ENCODE results near the gene KPNA6. TPM values are rescaled to one million over a fixed set of nuclear protein-coding genes. Genes with fewer than 3 reads are reported as not detected.

The KPNA6 gene
- total and polyA plus RNA-seq, 9 of the 15 experiments (the other 6 are each of a cell fraction or from before 2014, with no cell fraction given) = 20.1 to 54.6 (median 32.2) TPM

DNA sequence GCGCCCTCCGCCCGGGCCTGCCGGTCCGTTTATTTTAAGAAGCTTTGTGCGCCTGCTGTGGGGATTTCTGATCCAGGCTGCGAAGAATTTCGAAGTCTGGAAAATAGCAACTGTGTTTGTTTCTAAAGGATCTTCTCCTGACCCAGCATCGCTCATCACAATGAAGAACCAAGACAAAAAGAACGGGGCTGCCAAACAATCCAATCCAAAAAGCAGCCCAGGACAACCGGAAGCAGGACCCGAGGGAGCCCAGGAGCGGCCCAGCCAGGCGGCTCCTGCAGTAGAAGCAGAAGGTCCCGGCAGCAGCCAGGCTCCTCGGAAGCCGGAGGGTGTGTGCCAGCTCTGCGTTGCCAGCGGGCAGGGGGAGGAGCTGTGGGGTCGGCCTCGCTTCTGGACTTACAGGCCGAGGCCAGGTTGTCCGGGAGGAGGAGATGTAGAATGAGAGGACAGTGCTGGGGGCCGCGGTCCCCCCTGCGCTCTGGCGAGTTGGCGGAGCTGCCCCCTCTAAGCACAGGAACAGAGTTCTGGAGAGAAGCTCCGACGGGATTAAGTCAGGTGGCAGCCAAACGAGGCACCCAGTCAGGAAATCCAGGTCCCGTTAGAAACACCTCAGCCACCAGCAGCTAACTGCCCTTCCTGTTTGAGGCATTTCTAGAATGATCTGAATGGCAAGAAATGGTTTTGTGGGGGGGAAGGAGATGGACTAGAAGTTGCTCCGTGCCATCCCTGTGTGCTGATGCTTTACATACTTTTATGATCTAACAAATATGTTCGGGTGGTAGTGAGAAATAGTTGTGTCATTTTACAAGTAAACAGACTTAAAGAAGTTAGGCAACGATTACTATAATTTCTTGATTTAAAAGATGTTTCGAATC, 72.6 kb downstream of the KPNA6 start (continued):
- TF ChIP-seq, protein P1, sequence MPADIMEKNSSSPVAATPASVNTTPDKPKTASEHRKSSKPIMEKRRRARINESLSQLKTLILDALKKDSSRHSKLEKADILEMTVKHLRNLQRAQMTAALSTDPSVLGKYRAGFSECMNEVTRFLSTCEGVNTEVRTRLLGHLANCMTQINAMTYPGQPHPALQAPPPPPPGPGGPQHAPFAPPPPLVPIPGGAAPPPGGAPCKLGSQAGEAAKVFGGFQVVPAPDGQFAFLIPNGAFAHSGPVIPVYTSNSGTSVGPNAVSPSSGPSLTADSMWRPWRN (IDR thresholded peaks at IDR 0.05; ENCODE audit: low read depth) = no peak
- TF ChIP-seq L3MBTL2 (IDR thresholded peaks at IDR 0.05) (no peak), SRSF3 (IDR thresholded peaks at IDR 0.05; ENCODE audit: insufficient read depth, low read length) (no peak), ARHGAP35 (IDR thresholded peaks at IDR 0.05; ENCODE audit: partially characterized antibody) (no peak), PHF21A (IDR thresholded peaks at IDR 0.05; ENCODE audit: borderline replicate concordance, low read depth) (no peak), DDX20 (tag; IDR thresholded peaks at IDR 0.05; ENCODE audit: low read depth) (no peak), SRF (CRISPR knock-in tag; IDR thresholded peaks at IDR 0.05) (no peak), ZNF431 (CRISPR knock-in tag; IDR thresholded peaks at IDR 0.05) (no peak), SMARCA4 (IDR thresholded peaks at IDR 0.05) (peak; percentile 17; the same call in 1 of the 2 replicates), CEBPB (tag; IDR thresholded peaks at IDR 0.05) (no peak), ZNF77 (CRISPR knock-in tag; IDR thresholded peaks at IDR 0.05) (no peak), POLR2B (IDR thresholded peaks at IDR 0.05; ENCODE audit: low read depth, partially characterized antibody) (no peak), LCOR (CRISPR knock-in tag; IDR thresholded peaks at IDR 0.05) (0 out of 2 replicates have a peak, but pooled peaks have one; percentile 32), PHF20 (IDR thresholded peaks at IDR 0.05; ENCODE audit: partially characterized antibody) (no peak), ILF3 (IDR thresholded peaks at IDR 0.05; ENCODE audit: borderline replicate concordance) (no peak), SRSF9 (IDR thresholded peaks at IDR 0.05; ENCODE audit: borderline replicate concordance, low read depth, low read length) (no peak), CHD7 (IDR thresholded peaks at IDR 0.05; ENCODE audit: low read depth, low read length) (no peak)
